Measurements from ENCODE around the gene RTN3. TPM values are rescaled to one million over a fixed set of nuclear protein-coding genes. Genes with fewer than 3 reads are reported as not detected.

The RTN3 gene
- polyA plus RNA-seq, 3 donors: 123 to 341 (median 232) TPM

DNA sequence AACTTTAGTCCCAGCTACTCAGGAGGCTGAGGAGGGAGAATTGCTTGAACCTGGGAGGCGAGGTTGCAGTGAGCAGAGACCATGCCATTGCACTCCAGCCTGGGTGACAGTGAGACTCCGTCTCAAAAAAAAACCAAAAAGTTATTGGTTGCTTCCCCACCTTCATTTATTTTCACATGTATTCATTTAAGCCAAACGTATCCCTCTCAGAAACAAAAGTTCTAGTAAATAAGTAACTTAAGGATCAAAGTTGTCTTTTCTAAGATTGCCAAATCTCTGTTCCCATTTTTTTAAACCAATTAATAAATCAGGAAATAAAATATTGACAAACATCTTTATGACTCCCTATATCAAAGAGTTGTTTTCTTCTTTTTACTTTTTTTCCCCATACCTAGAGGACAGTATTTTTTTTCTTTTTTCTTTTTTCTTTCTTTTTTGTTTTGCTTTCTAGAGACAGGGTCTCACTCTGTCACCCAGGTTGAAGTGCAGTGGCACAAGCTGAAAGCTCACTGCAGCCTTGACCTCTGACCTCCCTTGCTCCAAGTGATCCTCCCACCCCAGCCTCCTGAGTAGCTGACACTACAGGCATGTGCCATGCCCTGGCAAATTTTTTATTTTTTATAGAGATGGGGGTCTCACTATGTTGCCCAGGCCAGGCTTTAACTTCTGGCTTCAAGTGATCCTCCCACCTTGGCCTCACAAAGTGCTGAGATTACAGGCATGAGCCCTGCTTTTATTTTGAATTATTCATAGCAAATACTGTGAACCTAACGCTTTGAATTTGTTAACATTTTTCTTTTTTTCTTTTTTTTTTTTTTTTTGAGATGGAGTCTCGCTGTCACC, 75.8 kb downstream of the RTN3 start:
- TF ChIP-seq, protein P1, sequence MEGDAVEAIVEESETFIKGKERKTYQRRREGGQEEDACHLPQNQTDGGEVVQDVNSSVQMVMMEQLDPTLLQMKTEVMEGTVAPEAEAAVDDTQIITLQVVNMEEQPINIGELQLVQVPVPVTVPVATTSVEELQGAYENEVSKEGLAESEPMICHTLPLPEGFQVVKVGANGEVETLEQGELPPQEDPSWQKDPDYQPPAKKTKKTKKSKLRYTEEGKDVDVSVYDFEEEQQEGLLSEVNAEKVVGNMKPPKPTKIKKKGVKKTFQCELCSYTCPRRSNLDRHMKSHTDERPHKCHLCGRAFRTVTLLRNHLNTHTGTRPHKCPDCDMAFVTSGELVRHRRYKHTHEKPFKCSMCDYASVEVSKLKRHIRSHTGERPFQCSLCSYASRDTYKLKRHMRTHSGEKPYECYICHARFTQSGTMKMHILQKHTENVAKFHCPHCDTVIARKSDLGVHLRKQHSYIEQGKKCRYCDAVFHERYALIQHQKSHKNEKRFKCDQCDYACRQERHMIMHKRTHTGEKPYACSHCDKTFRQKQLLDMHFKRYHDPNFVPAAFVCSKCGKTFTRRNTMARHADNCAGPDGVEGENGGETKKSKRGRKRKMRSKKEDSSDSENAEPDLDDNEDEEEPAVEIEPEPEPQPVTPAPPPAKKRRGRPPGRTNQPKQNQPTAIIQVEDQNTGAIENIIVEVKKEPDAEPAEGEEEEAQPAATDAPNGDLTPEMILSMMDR (IDR thresholded peaks at IDR 0.05): no peak
- DNase-seq: no peak
- Mint-ChIP-seq H3K27me3 (ENCODE audit: low read depth in 3 of 3) (peaks cover 0 to 2% (median 2%) of the 10 kb centered on the region in 3 donors), H3K4me1 (no peaks in the 10 kb centered on the region), H3K4me3 (no peak overlapping the region), H3K36me3 (peaks cover 56 to 75% of the 10 kb centered on the region in 2 donors), H3K9me3 (no peaks in the 10 kb centered on the region), H3K27ac (peak overlapping the region in 1 of 7 donors; percentile 63)
- no peak overlapping the region for H2AFZ ChIP-seq (ENCODE audit: insufficient read depth, low read depth, low read length, poor library complexity, severe bottlenecking)
- no peaks in the 10 kb centered on the region for H3K4me1 ChIP-seq (ENCODE audit: control insufficient read depth in 1 of 2, insufficient read depth in 2 of 2, low read length in 2 of 2)
- peaks cover 70 to 86% of the 10 kb centered on the region in 2 donors for H3K36me3 ChIP-seq (replicated peaks in 1 of 2; ENCODE audit: control insufficient read depth in 1 of 2, insufficient read depth in 2 of 2, low read length in 2 of 2)
- H4K20me1 ChIP-seq (ENCODE audit: insufficient read depth, low read length): peaks cover 65% of the 10 kb centered on the region
- intact Hi-C loops (cut with micrococcal nuclease): no loop called here
- H3K4me3 ChIP-seq (replicated peaks in 1 of 3; ENCODE audit: low read depth in 2 of 3, low read length in 3 of 3): no peak overlapping the region
- H3K9me3 ChIP-seq (replicated peaks in 1 of 2; ENCODE audit: control insufficient read depth in 1 of 2, insufficient read depth in 1 of 2, low read length in 2 of 2): no peaks in the 10 kb centered on the region
- WGBS (ENCODE audit: insufficient coverage): no CpG with 5 or more reads among the region's 5 CpGs
- H3K4me2 ChIP-seq (replicated peaks; ENCODE audit: extremely low read depth, low read length, poor library complexity, severe bottlenecking): no peak overlapping the region
- no peaks in the 10 kb centered on the region for H3K27me3 ChIP-seq (ENCODE audit: control insufficient read depth in 2 of 2, insufficient read depth in 2 of 2, low read length in 2 of 2)
- no peak overlapping the region for H3K9ac ChIP-seq (ENCODE audit: insufficient read depth, low read length, poor library complexity, severe bottlenecking)
- peaks cover 7% of the 10 kb centered on the region for H3K79me2 ChIP-seq (ENCODE audit: insufficient read depth, low read length)
- H3K27ac ChIP-seq (ENCODE audit: low read depth in 1 of 2, low read length in 2 of 2): no peak overlapping the region

DNA sequence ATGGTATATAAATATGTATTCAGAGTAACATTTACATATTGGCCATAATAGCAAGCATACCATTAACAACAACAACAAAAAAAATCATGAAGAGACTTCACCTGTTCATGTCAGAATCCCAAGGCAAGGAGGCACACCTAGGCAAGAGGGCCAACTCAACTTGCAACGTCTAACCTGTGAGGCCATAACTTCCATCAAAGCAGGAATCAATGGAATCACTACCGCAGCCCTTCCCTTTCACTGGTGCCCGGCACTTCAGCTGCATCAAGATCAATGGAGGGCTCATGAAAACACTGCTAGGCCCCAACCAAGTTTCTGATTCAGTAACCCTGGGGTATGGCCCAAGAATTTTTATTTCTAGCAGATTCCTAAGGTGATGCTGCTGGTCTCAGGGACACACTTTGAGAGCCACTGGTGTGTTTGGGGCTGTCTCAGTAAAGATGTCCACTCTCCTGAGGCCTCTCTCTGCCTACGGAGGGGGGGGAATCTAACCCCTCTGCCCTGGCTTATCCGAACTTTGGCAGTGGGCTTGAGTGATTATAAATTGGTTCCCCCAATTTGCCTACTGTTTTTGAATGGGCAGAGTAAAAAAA, 79.3 kb downstream of the RTN3 start:
- TF ChIP-seq, protein P1 (IDR thresholded peaks at IDR 0.05): no peak
- no peak overlapping the region for H3K27ac ChIP-seq (ENCODE audit: low read depth in 1 of 2, low read length in 2 of 2)
- peaks cover 33 to 46% of the 10 kb centered on the region in 2 donors for H3K36me3 Mint-ChIP-seq
- no peak overlapping the region for H3K27ac Mint-ChIP-seq
- H3K9me3 ChIP-seq (replicated peaks in 1 of 2; ENCODE audit: control insufficient read depth in 1 of 2, insufficient read depth in 1 of 2, low read length in 2 of 2): no peaks in the 10 kb centered on the region
- H3K4me2 ChIP-seq (replicated peaks; ENCODE audit: extremely low read depth, low read length, poor library complexity, severe bottlenecking): no peak overlapping the region
- H3K4me1 Mint-ChIP-seq: no peaks in the 10 kb centered on the region
- no peak overlapping the region for H3K4me3 Mint-ChIP-seq
- H3K9ac ChIP-seq (ENCODE audit: insufficient read depth, low read length, poor library complexity, severe bottlenecking): no peak overlapping the region
- no peaks in the 10 kb centered on the region for H3K79me2 ChIP-seq (ENCODE audit: insufficient read depth, low read length)
- H3K4me1 ChIP-seq (ENCODE audit: control insufficient read depth in 1 of 2, insufficient read depth in 2 of 2, low read length in 2 of 2): no peaks in the 10 kb centered on the region
- peaks cover 38% of the 10 kb centered on the region for H4K20me1 ChIP-seq (ENCODE audit: insufficient read depth, low read length)
- H3K27me3 Mint-ChIP-seq (ENCODE audit: low read depth in 3 of 3): peaks cover 0 to 2% (median 2%) of the 10 kb centered on the region in 3 donors
- H3K36me3 ChIP-seq (replicated peaks in 1 of 2; ENCODE audit: control insufficient read depth in 1 of 2, insufficient read depth in 2 of 2, low read length in 2 of 2): peaks cover 44 to 56% of the 10 kb centered on the region in 2 donors
- peaks cover 0 to 2% (median 0%) of the 10 kb centered on the region in 7 donors for H3K9me3 Mint-ChIP-seq
- H2AFZ ChIP-seq (ENCODE audit: insufficient read depth, low read depth, low read length, poor library complexity, severe bottlenecking): no peak overlapping the region
- intact Hi-C loops (cut with micrococcal nuclease): loop anchor here in 1 of 2 donors (10.0 kb wide), 1 partner anchor 384 kb away; no protein-coding TSS in a partner anchor
- no peaks in the 10 kb centered on the region for H3K27me3 ChIP-seq (ENCODE audit: control insufficient read depth in 2 of 2, insufficient read depth in 2 of 2, low read length in 2 of 2)
- 97% methylated on average over 5 of the region's 5 CpGs for WGBS (ENCODE audit: insufficient coverage)
- no peak for DNase-seq
- no peak overlapping the region for H3K4me3 ChIP-seq (replicated peaks in 1 of 3; ENCODE audit: low read depth in 2 of 3, low read length in 3 of 3)

All from CD14-positive monocyte (primary cell).